ENCODE data around the gene KCNIP1. TPM values are rescaled to one million over a fixed set of nuclear protein-coding genes. Genes with fewer than 3 reads are reported as not detected.

The KCNIP1 gene
- total RNA-seq, 1 donor from 2014 or later = 1.5 TPM

DNA sequence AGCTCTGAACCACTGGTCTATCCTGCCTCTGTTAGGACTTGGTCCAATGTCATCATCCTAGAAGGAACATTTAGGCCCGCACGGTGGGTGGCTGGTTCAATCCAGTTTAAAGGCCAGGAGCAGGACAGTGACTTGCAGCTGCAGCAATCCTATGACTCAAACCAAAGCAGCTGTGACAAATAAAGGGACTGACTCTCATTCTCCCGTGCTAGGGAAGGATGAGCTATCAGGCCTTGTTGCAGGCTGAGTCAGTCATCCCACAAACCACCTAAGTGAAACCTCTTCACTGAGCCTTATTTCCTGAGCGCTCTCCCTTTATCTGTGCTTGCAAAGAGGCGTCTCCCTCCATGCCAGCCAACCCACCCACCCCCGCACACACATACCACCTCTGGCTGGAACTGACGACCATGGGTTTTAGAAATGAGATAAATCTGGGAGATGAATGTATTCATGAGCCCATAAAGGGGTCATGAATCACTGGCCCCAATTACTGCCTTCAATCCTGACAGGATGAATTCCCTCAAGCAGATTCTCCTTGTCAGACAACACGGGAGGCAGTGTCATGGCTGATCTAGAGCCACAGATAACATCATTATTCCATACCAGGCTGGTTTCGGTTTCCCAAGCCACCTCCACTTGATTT lies 93.4 kb downstream of the KCNIP1 start:
- no peak for DNase-seq (ENCODE audit: low spot score)

DNA sequence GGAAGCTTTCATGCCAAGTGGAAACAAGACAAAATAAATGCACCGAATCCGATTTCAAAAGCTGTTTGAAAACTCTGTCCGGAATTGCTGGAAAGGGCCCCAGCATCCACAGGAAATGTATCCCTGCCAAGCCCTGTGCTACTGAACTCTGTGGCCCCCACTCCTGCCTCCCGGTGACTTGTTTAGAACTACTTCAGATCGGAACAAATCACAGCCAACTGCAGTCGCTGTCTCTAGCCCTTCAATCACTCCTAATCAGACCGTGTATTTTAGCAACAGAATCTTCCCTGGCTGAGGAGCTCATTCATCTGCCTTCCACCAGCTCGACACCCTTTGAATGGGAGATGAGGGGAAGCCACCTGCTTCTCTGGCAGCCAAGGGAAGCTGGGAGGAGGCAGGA lies 94.1 kb downstream of the KCNIP1 start:
- DNase-seq (ENCODE audit: low spot score) = no peak

- no peak for DNase-seq (ENCODE audit: low spot score)
These were observed 95.9 kb downstream of the KCNIP1 start for GRCh38 chr5:170599756-170600155.

DNA sequence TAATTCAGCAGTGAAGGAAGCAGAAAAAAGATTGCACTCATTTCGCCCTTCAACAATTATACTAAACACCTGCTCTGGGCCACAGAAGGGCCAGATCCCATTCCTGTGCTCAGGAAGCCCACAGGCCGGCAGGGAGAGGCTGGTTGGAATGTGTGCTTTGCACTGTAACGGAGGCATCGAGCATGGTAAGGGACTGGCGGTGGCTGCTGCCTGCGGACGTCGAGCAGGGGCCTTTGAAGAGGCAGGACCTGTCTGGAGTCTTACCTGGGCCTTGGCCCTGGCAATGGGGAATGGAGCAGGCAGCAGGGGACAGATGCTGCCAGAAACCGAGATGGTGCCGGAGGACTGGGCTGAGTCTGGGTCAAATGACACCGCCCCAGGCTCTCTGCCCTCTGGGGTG lies 97.8 kb downstream of the KCNIP1 start:
- DNase-seq (ENCODE audit: low spot score) = no peak

DNA sequence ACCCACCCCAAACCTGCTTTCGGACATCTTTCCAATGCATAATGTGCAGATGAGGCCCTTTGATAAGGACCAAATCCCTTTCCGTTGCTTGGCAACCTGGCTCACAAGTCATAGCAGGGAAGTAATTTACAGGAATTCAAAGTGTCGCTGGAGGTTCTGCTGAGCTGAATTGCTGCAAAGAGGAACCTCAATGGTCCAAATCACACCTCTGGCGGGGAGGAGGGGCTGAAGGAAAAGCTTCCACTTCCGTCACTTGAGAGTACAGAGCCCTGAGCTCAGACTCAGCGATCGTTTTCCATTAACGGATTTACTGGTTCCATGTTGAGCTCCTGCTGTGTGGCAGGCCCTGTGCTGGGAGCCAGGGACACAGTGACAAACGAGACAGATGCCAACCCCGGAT lies 99.3 kb downstream of the KCNIP1 start:
- no peak for DNase-seq (ENCODE audit: low spot score)

DNA sequence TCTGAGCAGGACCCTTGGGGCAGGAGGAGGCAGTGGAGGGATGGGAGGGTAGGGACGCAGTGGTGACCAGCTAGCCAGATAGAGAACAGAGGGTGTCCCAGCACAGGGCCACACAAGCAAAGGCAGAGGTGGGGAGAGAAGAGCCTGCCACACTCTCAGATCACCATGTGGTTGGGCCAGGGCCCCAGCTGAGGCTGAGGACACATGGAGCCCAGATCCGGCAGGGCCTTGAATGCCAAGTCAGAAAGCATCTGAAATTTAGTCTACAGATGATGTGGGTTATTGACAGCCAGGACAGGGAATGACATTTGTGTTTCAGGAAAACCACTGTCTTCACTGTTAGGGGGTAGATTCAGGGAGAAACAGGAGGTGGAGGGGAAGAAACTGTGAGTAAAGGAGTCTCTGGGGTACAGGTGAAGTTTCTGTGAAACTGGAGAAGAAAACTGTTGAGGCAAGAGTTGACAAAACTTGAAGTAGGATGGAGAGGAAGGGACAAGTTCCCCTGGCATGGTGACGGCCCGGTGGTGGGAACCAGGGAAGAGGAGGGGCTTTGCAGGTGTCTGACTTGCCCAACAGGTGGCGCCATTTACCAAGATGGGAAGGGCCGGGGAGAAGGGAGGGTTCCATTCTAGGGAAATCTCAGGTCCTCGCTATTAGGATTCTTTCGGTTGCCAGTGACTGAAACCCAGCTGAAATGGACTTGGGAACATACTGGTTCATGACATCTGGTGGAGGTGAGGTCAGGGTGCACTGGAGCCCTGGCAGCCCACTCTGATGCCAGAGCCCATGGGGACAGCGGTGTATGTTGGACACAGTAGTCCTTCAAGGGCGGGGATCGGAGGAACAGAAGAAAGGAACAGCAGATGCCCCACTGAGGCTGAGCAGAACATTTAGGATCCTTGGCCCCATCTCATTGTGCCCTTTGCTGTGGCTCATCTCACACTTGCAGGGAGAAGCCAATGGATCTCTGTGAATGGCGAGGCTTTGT lies 100.1 kb downstream of the KCNIP1 start:
- DNase-seq (ENCODE audit: low spot score) = peak; percentile 18

DNA sequence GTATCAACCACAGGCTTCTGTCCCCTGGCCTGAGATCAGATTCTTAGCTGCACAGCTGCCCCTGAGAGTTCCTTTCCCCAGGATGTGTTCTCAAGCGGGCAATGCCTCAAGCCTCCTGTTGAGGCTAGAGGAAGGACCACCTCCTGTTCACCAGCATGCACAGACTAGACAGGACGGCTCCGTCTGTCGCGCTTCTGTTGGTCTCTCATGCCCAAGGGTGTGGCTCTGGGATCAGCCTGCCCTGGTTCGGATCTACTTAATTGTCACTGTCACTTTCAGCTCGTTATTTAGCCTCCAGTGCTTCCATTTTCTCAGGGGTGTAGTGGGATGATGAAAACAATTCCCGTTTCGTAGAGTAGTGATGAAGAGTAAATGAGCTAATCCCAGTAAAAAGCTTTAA lies 103.1 kb downstream of the KCNIP1 start:
- DNase-seq (ENCODE audit: low spot score) = no peak

- no peak for DNase-seq (ENCODE audit: low spot score)
These were observed 107.8 kb downstream of the KCNIP1 start for GRCh38 chr5:170611449-170612090.

DNA sequence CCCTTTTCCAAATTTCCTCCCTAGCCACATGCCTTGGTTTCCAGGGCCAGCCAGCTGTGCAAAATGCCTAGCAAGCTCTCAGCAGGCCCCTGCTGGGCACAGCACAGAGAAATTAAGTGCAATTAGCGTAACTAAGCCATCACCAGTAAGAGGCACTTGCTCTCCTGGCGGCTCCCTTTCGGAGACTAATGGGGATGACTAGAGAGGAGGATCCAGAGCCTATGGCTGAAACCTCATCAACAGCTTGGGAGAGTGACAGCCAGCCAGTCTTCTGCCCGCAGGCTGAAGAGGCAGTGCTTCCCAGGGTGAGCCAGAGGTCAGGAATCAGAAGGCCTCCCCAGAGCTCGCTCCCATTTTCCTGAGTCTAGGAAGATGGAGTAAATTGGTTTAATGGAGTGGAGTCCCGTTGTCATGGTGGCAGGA lies 108.4 kb downstream of the KCNIP1 start:
- no peak for DNase-seq (ENCODE audit: low spot score)

GRCh38 chr5:170614065-170614490 lies 110.3 kb downstream of the KCNIP1 start:
- DNase-seq (ENCODE audit: low spot score) = no peak

DNA sequence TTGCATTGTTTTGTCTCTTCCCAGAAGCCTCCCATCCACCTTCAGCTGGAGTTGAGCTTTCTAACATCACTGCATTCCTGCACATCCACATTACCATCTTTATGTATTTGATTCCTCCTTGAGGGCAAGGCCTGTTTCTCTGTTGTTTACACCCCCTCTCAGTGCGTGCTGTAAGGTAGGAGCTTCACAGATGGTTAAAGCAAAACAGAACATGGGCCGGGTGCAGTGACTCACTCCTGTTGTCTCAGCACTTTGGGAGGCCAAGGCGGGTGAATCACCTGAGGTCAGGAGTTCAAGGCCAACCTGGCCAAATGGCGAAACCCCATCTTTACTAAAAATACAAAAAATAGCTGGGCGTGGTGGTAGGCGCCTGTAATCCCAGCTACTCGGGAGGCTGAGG lies 110.9 kb downstream of the KCNIP1 start:
- DNase-seq (ENCODE audit: low spot score) = no peak

- DNase-seq (ENCODE audit: low spot score) = no peak
These were observed 114.0 kb downstream of the KCNIP1 start for GRCh38 chr5:170617533-170618490.

DNA sequence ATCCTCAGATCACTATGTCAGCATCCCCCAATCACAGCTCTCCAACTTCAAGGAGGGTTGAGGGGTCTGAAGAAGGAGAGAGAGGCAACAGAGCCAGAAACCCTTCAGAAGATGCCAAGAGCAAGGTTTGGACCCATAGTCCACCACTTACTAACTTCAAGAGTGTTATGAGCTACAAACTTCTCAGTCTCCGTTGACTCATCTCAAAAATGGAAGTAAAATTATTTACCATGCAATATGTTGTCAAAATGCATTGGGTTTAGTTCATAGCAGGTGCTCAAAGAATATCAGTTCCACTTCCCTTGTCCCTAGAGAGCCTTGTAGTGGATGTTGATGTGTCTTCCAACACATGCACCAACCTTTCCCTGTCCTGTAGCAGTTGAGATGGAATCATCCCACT lies 116.0 kb downstream of the KCNIP1 start:
- no peak for DNase-seq (ENCODE audit: low spot score)

DNA sequence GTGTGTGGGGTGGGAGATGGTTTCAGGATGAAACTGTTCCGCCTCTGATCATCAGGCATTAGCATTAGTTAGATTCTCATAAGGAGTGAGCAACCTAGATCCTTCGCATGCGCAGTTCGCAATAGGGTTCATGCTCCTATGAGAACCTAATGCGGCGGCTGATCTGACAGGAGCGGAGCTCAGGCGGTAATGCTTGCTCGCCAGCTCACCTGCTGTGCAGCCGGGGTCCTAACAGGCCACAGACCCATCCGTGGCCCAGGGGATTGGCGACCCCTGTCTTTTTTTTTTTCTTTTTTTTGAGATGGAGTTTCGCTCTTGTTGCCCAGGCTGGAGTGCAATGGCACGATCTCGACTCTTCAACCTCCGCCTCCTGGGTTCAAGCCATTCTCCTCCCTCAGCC lies 119.1 kb downstream of the KCNIP1 start:
- DNase-seq (ENCODE audit: low spot score) = no peak

- no peak for DNase-seq (ENCODE audit: low spot score)
These were observed 119.9 kb downstream of the KCNIP1 start for GRCh38 chr5:170623576-170624181.

DNA sequence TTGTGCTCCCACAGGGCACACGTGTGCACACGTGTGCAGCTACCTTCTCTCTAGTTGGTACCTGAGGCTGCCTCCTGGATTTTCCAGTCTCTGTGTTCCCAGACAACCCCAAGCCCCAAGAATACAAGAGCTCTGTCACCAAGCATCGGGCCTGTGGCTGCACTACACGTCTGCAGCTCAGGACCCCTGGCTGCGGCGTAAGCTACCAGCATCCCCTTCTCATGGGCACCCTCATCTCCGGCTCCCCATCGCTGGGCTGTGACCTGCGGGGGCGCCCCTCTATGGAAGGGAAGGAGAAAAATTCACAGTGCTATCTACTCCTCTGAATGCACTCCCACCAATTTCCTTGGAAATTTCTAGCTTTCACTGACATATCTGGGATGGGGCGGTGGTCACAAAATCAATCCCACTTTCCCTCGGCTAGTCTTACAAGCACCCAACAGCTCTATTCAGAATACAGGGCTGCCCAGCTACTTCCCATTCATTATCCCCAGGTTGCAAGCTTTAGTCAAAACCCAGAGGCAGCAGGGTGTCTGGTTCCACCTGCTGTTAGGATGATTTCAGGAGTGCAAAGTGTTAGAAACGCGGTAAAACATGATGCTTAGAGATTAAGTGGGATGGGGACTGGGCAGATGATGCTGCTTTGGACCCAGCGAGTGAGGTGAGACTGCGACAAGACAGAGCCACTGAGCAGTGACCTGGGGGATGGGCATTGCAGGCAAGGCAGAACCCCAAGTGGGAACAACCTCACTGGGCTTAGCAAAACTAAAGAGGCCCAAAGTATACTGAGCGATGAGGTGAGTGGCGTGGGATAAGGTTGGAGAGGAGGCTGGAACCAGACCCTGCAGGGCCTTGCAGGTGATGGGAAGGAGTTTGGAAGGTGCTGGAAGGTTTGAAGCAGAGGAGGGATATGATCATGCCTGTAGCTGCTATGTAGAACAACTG lies 121.7 kb downstream of the KCNIP1 start:
- DNase-seq (ENCODE audit: low spot score) = no peak

GRCh38 chr5:170626507-170627150 lies 122.8 kb downstream of the KCNIP1 start:
- no peak for DNase-seq (ENCODE audit: low spot score)

- DNase-seq (ENCODE audit: low spot score) = no peak
These were observed 123.5 kb downstream of the KCNIP1 start for GRCh38 chr5:170627271-170627670.

- no peak for DNase-seq (ENCODE audit: low spot score)
These were observed 124.2 kb downstream of the KCNIP1 start for GRCh38 chr5:170628028-170628427.
